Measurements from ENCODE around the gene CHIA. TPM values are rescaled to one million over a fixed set of nuclear protein-coding genes. Genes with fewer than 3 reads are reported as not detected.

CHIA gene
- total RNA-seq, 1 donor = under 0.01 TPM

- Histone ChIP-seq H3K4me3 (ENCODE audit: low read length) (no peak overlapping the region), H3K27me3 (ENCODE audit: insufficient read depth, low read length) (peaks cover 32% of the 10 kb centered on the region), H3K9me3 (ENCODE audit: low read depth, low read length) (no peaks in the 10 kb centered on the region), H3K4me1 (ENCODE audit: insufficient read depth, low read length) (peaks cover 5% of the 10 kb centered on the region)
These were observed 16.0 kb upstream of the CHIA start for GRCh38 chr1:111274653-111275052.

GRCh38 chr1:111275079-111275478 is 15.6 kb upstream of the CHIA start:
- no peak overlapping the region for H3K4me3 ChIP-seq (ENCODE audit: low read length)
- peaks cover 5% of the 10 kb centered on the region for H3K4me1 ChIP-seq (ENCODE audit: insufficient read depth, low read length)
- H3K27me3 ChIP-seq (ENCODE audit: insufficient read depth, low read length) = peaks cover 28% of the 10 kb centered on the region
- no peaks in the 10 kb centered on the region for H3K9me3 ChIP-seq (ENCODE audit: low read depth, low read length)

- Histone ChIP-seq H3K9me3 (ENCODE audit: low read depth, low read length) (no peaks in the 10 kb centered on the region), H3K4me3 (ENCODE audit: low read length) (no peak overlapping the region), H3K4me1 (ENCODE audit: insufficient read depth, low read length) (peaks cover 5% of the 10 kb centered on the region), H3K27me3 (ENCODE audit: insufficient read depth, low read length) (peaks cover 20% of the 10 kb centered on the region)
These were observed 14.7 kb upstream of the CHIA start for GRCh38 chr1:111275780-111276433.

- Histone ChIP-seq H3K9me3 (ENCODE audit: low read depth, low read length) (no peaks in the 10 kb centered on the region), H3K27me3 (ENCODE audit: insufficient read depth, low read length) (no peaks in the 10 kb centered on the region), H3K4me1 (ENCODE audit: insufficient read depth, low read length) (no peaks in the 10 kb centered on the region), H3K4me3 (ENCODE audit: low read length) (no peak overlapping the region)
These were observed 11.5 kb upstream of the CHIA start for GRCh38 chr1:111279144-111279543.

GRCh38 chr1:111280267-111280666 is 10.4 kb upstream of the CHIA start:
- Histone ChIP-seq H3K4me1 (ENCODE audit: insufficient read depth, low read length) (no peaks in the 10 kb centered on the region), H3K27me3 (ENCODE audit: insufficient read depth, low read length) (no peaks in the 10 kb centered on the region), H3K4me3 (ENCODE audit: low read length) (no peak overlapping the region), H3K9me3 (ENCODE audit: low read depth, low read length) (no peaks in the 10 kb centered on the region)

- H3K9me3 ChIP-seq (ENCODE audit: low read depth, low read length) = no peaks in the 10 kb centered on the region
- H3K4me3 ChIP-seq (ENCODE audit: low read length) = no peak overlapping the region
- no peaks in the 10 kb centered on the region for H3K27me3 ChIP-seq (ENCODE audit: insufficient read depth, low read length)
- H3K4me1 ChIP-seq (ENCODE audit: insufficient read depth, low read length) = no peaks in the 10 kb centered on the region
These were observed 9.2 kb upstream of the CHIA start for GRCh38 chr1:111281411-111281810.

GRCh38 chr1:111283838-111284237 is 6.8 kb upstream of the CHIA start:
- Histone ChIP-seq H3K27me3 (ENCODE audit: insufficient read depth, low read length) (peaks cover 5% of the 10 kb centered on the region), H3K9me3 (ENCODE audit: low read depth, low read length) (no peaks in the 10 kb centered on the region), H3K4me3 (ENCODE audit: low read length) (no peak overlapping the region), H3K4me1 (ENCODE audit: insufficient read depth, low read length) (no peaks in the 10 kb centered on the region)

GRCh38 chr1:111285879-111286278 is 4.8 kb upstream of the CHIA start:
- peaks cover 5% of the 10 kb centered on the region for H3K27me3 ChIP-seq (ENCODE audit: insufficient read depth, low read length)
- H3K9me3 ChIP-seq (ENCODE audit: low read depth, low read length) = no peaks in the 10 kb centered on the region
- no peaks in the 10 kb centered on the region for H3K4me1 ChIP-seq (ENCODE audit: insufficient read depth, low read length)
- H3K4me3 ChIP-seq (ENCODE audit: low read length) = no peak overlapping the region

GRCh38 chr1:111286912-111287311 is 3.7 kb upstream of the CHIA start:
- no peak overlapping the region for H3K4me3 ChIP-seq (ENCODE audit: low read length)
- peaks cover 5% of the 10 kb centered on the region for H3K27me3 ChIP-seq (ENCODE audit: insufficient read depth, low read length)
- H3K4me1 ChIP-seq (ENCODE audit: insufficient read depth, low read length) = no peaks in the 10 kb centered on the region
- H3K9me3 ChIP-seq (ENCODE audit: low read depth, low read length) = no peaks in the 10 kb centered on the region

- H3K4me3 ChIP-seq (ENCODE audit: low read length) = no peak overlapping the region
- H3K4me1 ChIP-seq (ENCODE audit: insufficient read depth, low read length) = no peaks in the 10 kb centered on the region
- H3K9me3 ChIP-seq (ENCODE audit: low read depth, low read length) = no peaks in the 10 kb centered on the region
- H3K27me3 ChIP-seq (ENCODE audit: insufficient read depth, low read length) = peaks cover 5% of the 10 kb centered on the region
These were observed 1.3 kb upstream of the CHIA start for GRCh38 chr1:111289371-111289770.

GRCh38 chr1:111290104-111290503 is 547 bp upstream of the CHIA start:
- Histone ChIP-seq H3K4me3 (ENCODE audit: low read length) (no peak overlapping the region), H3K4me1 (ENCODE audit: insufficient read depth, low read length) (no peaks in the 10 kb centered on the region), H3K9me3 (ENCODE audit: low read depth, low read length) (no peaks in the 10 kb centered on the region), H3K27me3 (ENCODE audit: insufficient read depth, low read length) (peaks cover 5% of the 10 kb centered on the region)

- no peaks in the 10 kb centered on the region for H3K4me1 ChIP-seq (ENCODE audit: insufficient read depth, low read length)
- no peaks in the 10 kb centered on the region for H3K9me3 ChIP-seq (ENCODE audit: low read depth, low read length)
- H3K4me3 ChIP-seq (ENCODE audit: low read length) = no peak overlapping the region
- H3K27me3 ChIP-seq (ENCODE audit: insufficient read depth, low read length) = no peaks in the 10 kb centered on the region
These were observed 3.7 kb downstream of the CHIA start for GRCh38 chr1:111294390-111294789.

GRCh38 chr1:111302374-111302773 is 11.7 kb downstream of the CHIA start:
- no peaks in the 10 kb centered on the region for H3K4me1 ChIP-seq (ENCODE audit: insufficient read depth, low read length)
- H3K4me3 ChIP-seq (ENCODE audit: low read length) = no peak overlapping the region
- H3K9me3 ChIP-seq (ENCODE audit: low read depth, low read length) = peaks cover 15% of the 10 kb centered on the region
- no peaks in the 10 kb centered on the region for H3K27me3 ChIP-seq (ENCODE audit: insufficient read depth, low read length)

GRCh38 chr1:111309690-111310089 is 19.0 kb downstream of the CHIA start:
- H3K9me3 ChIP-seq (ENCODE audit: low read depth, low read length) = peaks cover 4% of the 10 kb centered on the region
- no peaks in the 10 kb centered on the region for H3K4me1 ChIP-seq (ENCODE audit: insufficient read depth, low read length)
- no peak overlapping the region for H3K4me3 ChIP-seq (ENCODE audit: low read length)
- H3K27me3 ChIP-seq (ENCODE audit: insufficient read depth, low read length) = no peaks in the 10 kb centered on the region

- Histone ChIP-seq H3K27me3 (ENCODE audit: insufficient read depth, low read length) (no peaks in the 10 kb centered on the region), H3K4me1 (ENCODE audit: insufficient read depth, low read length) (peaks cover 12% of the 10 kb centered on the region), H3K4me3 (ENCODE audit: low read length) (no peak overlapping the region), H3K9me3 (ENCODE audit: low read depth, low read length) (no peaks in the 10 kb centered on the region)
These were observed 27.9 kb downstream of the CHIA start for GRCh38 chr1:111318523-111318922.

GRCh38 chr1:111320066-111320879 is 29.6 kb downstream of the CHIA start:
- Histone ChIP-seq H3K27me3 (ENCODE audit: insufficient read depth, low read length) (no peaks in the 10 kb centered on the region), H3K4me3 (ENCODE audit: low read length) (no peak overlapping the region), H3K4me1 (ENCODE audit: insufficient read depth, low read length) (peaks cover 12% of the 10 kb centered on the region), H3K9me3 (ENCODE audit: low read depth, low read length) (no peaks in the 10 kb centered on the region)

Data from mononuclear cell (primary cell).